Keratinocyte (primary cell): ENCODE measurements around the gene UFSP1. TPM values are rescaled to one million over a fixed set of nuclear protein-coding genes. Genes with fewer than 3 reads are reported as not detected.

Source experiments
- DNase-seq: peaks from one replicate; pipeline ENCODE4 v3.0.0-alpha.2; 2011; ENCODE audit warnings: low read depth, missing footprints, low spot score
- FAIRE-seq: peaks from 2 replicates; lab custom pipeline; 2011; peaks lifted over from hg19 to GRCh38; lab: Jason Lieb, UNC
- H2AFZ ChIP-seq: 2 replicates; pipeline ENCODE4 v1.6.0; 2012; ENCODE audit warnings: low read length, control low read depth, inconsistent platforms; ENCODE audit not compliant: control insufficient read depth
- H3K27ac ChIP-seq: 2 replicates; pipeline ENCODE4 v1.5.1; 2011; ENCODE audit warnings: low read length; ENCODE audit not compliant: control insufficient read depth, insufficient read depth
- H3K27me3 ChIP-seq: 3 replicates; pipeline ENCODE4 v1.6.0; 2011; ENCODE audit warnings: low read length; ENCODE audit not compliant: control insufficient read depth, insufficient read depth; ENCODE audit errors: extremely low read depth
- H3K36me3 ChIP-seq, 2 experiments: 2 replicates in 1 of 2; 3 replicates in 1 of 2; pipeline ENCODE4 v1.5.1; 2011; ENCODE audit warnings: low read length in 2 of 2, mild to moderate bottlenecking in 1 of 2; ENCODE audit not compliant: control insufficient read depth in 2 of 2, insufficient read depth in 2 of 2; ENCODE audit errors: extremely low read depth in 1 of 2
- H3K4me1 ChIP-seq: 3 replicates; pipeline ENCODE4 v1.5.1; 2011; ENCODE audit warnings: low read length; ENCODE audit not compliant: control insufficient read depth, insufficient read depth; ENCODE audit errors: extremely low read depth
- H3K4me2 ChIP-seq: 3 replicates; pipeline ENCODE4 v1.6.0; 2011; ENCODE audit warnings: low read depth, low read length; ENCODE audit not compliant: control insufficient read depth, insufficient read depth; ENCODE audit errors: extremely low read depth
- H3K4me3 ChIP-seq, 3 experiments: fragments of 200-600 bp in 1 of 3; sonication (generic) in 1 of 3; 2 replicates in 2 of 3; 3 replicates in 1 of 3; pipeline ENCODE4 v1.5.1; 2011 to 2016; ENCODE audit warnings: low read length in 3 of 3, mild to moderate bottlenecking in 3 of 3, control low read depth in 2 of 3, inconsistent platforms in 1 of 3, low read depth in 1 of 3, mixed read lengths in 1 of 3, mixed run types in 1 of 3, moderate library complexity in 1 of 3; ENCODE audit not compliant: control insufficient read depth in 2 of 3, insufficient read depth in 2 of 3; ENCODE audit errors: extremely low read depth in 1 of 3
- H3K79me2 ChIP-seq: 2 replicates; pipeline ENCODE4 v1.6.0; 2012; ENCODE audit warnings: low read length; ENCODE audit not compliant: control insufficient read depth, insufficient read depth
- H3K9ac ChIP-seq: 3 replicates; pipeline ENCODE4 v1.6.0; 2011; ENCODE audit warnings: low read length; ENCODE audit not compliant: control insufficient read depth, insufficient read depth; ENCODE audit errors: extremely low read depth
- H3K9me1 ChIP-seq: 3 replicates; pipeline ENCODE4 v1.6.0; 2011; ENCODE audit warnings: low read length; ENCODE audit not compliant: control insufficient read depth, insufficient read depth; ENCODE audit errors: extremely low read depth
- H3K9me3 ChIP-seq: 2 replicates; pipeline ENCODE4 v1.5.1; 2012; ENCODE audit warnings: low read depth, low read length; ENCODE audit not compliant: control insufficient read depth
- H4K20me1 ChIP-seq: 3 replicates; pipeline ENCODE4 v1.6.0; 2011; ENCODE audit warnings: low read length; ENCODE audit not compliant: control insufficient read depth, insufficient read depth; ENCODE audit errors: extremely low read depth
- EZH2 ChIP-seq: IDR thresholded peaks from one replicate; pipeline ENCODE4 v1.6.1; 2012; ENCODE audit warnings: inconsistent platforms, mild to moderate bottlenecking, low read length, moderate library complexity
- dilution Hi-C: fragments of 300-500 bp; cut with MboI; formaldehyde crosslinking; loops from one replicate; pipeline ENCODE4 v1.7.0; 2020; ENCODE audit warnings: low sequenced_read_pairs; ENCODE audit not compliant: extremely low pct_ligation_motif_present
- polyA plus RNA-seq, 5 experiments: library from polyadenylated mRNA; depleted of rRNA in 3 of 5; stranded (reverse) in 3 of 5; stranded (forward) in 1 of 5; unstranded in 1 of 5; fragments of >200 nt; gene quantifications; 1 replicate in 1 of 5; 2 replicates in 3 of 5; 3 replicates in 1 of 5; pipeline versions ENCODE4 v1.2.1 to v1.2.3, GENCODE V29; 2011 to 2012; ENCODE audit warnings: missing spikeins in 2 of 5, low read depth in 1 of 5, low replicate concordance in 1 of 5
- TF ChIP-seq, protein P1 (sequence below), 3 experiments: IDR thresholded peaks in 1 of 3; conservative IDR thresholded peaks in 1 of 3; optimal IDR thresholded peaks in 1 of 3; 2 replicates in 2 of 3; 3 replicates in 1 of 3; pipeline versions ENCODE3 to v1.5.1; 2011; ENCODE audit warnings: low read length in 3 of 3, mild to moderate bottlenecking in 3 of 3, moderate library complexity in 2 of 3, control low read depth in 1 of 3, inconsistent platforms in 1 of 3; ENCODE audit not compliant: insufficient read depth in 2 of 3; ENCODE audit errors: extremely low read depth in 1 of 3

UFSP1 gene
- polyA plus RNA-seq, 1 donor (not counting 4 experiments of a cell fraction or from before 2014, with no cell fraction given), result 1.0 TPM

- Histone ChIP-seq H3K9me1 (no peaks in the 10 kb centered on the region), H3K9me3 (no peaks in the 10 kb centered on the region), H3K79me2 (peaks cover 9% of the 10 kb centered on the region), H3K36me3 (peaks cover 20 to 28% of the 10 kb centered on the region in 2 experiments), H3K4me1 (peaks cover under 1% of the 10 kb centered on the region), H3K4me3 (no peak overlapping the region), H3K9ac (no peak overlapping the region), H2AFZ (no peak overlapping the region), H3K4me2 (no peak overlapping the region), H3K27me3 (no peaks in the 10 kb centered on the region), H3K27ac (no peak overlapping the region), H4K20me1 (no peaks in the 10 kb centered on the region)
- DNase-seq (no peak), FAIRE-seq (no peak)
- no peak for TF ChIP-seq EZH2
- TF ChIP-seq, protein P1, sequence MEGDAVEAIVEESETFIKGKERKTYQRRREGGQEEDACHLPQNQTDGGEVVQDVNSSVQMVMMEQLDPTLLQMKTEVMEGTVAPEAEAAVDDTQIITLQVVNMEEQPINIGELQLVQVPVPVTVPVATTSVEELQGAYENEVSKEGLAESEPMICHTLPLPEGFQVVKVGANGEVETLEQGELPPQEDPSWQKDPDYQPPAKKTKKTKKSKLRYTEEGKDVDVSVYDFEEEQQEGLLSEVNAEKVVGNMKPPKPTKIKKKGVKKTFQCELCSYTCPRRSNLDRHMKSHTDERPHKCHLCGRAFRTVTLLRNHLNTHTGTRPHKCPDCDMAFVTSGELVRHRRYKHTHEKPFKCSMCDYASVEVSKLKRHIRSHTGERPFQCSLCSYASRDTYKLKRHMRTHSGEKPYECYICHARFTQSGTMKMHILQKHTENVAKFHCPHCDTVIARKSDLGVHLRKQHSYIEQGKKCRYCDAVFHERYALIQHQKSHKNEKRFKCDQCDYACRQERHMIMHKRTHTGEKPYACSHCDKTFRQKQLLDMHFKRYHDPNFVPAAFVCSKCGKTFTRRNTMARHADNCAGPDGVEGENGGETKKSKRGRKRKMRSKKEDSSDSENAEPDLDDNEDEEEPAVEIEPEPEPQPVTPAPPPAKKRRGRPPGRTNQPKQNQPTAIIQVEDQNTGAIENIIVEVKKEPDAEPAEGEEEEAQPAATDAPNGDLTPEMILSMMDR (optimal IDR thresholded peaks at IDR 0.05 in 1 of 3, IDR thresholded peaks at IDR 0.05 in 1 of 3, conservative IDR thresholded peaks at IDR 0.05 in 1 of 3; ENCODE audit: extremely low read depth in 1 of 3, insufficient read depth in 2 of 3, low read length in 3 of 3), result no peak
- dilution Hi-C loops, result no loop called here
Measured at GRCh38 chr7:100859856-100860255, 29.7 kb downstream of the UFSP1 start.

- TF ChIP-seq, protein P1 (optimal IDR thresholded peaks at IDR 0.05 in 1 of 3, IDR thresholded peaks at IDR 0.05 in 1 of 3, conservative IDR thresholded peaks at IDR 0.05 in 1 of 3; ENCODE audit: extremely low read depth in 1 of 3, insufficient read depth in 2 of 3, low read length in 3 of 3), result no peak
- TF ChIP-seq EZH2, result no peak
- no peaks in the 10 kb centered on the region for H3K27me3 ChIP-seq
- H3K9me3 ChIP-seq, result no peaks in the 10 kb centered on the region
- no peak overlapping the region for H2AFZ ChIP-seq
- peaks cover 4% of the 10 kb centered on the region for H3K4me1 ChIP-seq
- H3K27ac ChIP-seq, result no peak overlapping the region
- peaks cover 27% of the 10 kb centered on the region for H3K79me2 ChIP-seq
- no peaks in the 10 kb centered on the region for H3K9me1 ChIP-seq
- H4K20me1 ChIP-seq, result no peaks in the 10 kb centered on the region
- DNase-seq (no peak), FAIRE-seq (no peak)
- dilution Hi-C loops, result no loop called here
- no peak overlapping the region for H3K4me3 ChIP-seq
- no peak overlapping the region for H3K9ac ChIP-seq
- H3K4me2 ChIP-seq, result no peak overlapping the region
- H3K36me3 ChIP-seq, result peaks cover 16 to 17% of the 10 kb centered on the region in 2 experiments
Measured at GRCh38 chr7:100856871-100857282, 32.6 kb downstream of the UFSP1 start.
